Keratinocyte (primary cell): ENCODE measurements around the gene ARL17B. TPM values are rescaled to one million over a fixed set of nuclear protein-coding genes. Genes with fewer than 3 reads are reported as not detected.
"Not testable (repeated sequence)": the region's sequence is repeated elsewhere in the genome, so short reads cannot be mapped to it uniquely, and the experiment has no call there.

Experiments
- DNase-seq: peaks from one replicate; pipeline ENCODE4 v3.0.0-alpha.2; 2011; ENCODE audit warnings: low read depth, missing footprints, low spot score
- FAIRE-seq: peaks from 2 replicates; lab custom pipeline; 2011; peaks lifted over from hg19 to GRCh38; lab: Jason Lieb, UNC
- H2AFZ ChIP-seq: 2 replicates; pipeline ENCODE4 v1.6.0; 2012; ENCODE audit warnings: low read length, control low read depth, inconsistent platforms; ENCODE audit not compliant: control insufficient read depth
- H3K27ac ChIP-seq: 2 replicates; pipeline ENCODE4 v1.5.1; 2011; ENCODE audit warnings: low read length; ENCODE audit not compliant: control insufficient read depth, insufficient read depth
- H3K27me3 ChIP-seq: 3 replicates; pipeline ENCODE4 v1.6.0; 2011; ENCODE audit warnings: low read length; ENCODE audit not compliant: control insufficient read depth, insufficient read depth; ENCODE audit errors: extremely low read depth
- H3K36me3 ChIP-seq, 2 experiments: 2 replicates in 1 of 2; 3 replicates in 1 of 2; pipeline ENCODE4 v1.5.1; 2011; ENCODE audit warnings: low read length in 2 of 2, mild to moderate bottlenecking in 1 of 2; ENCODE audit not compliant: control insufficient read depth in 2 of 2, insufficient read depth in 2 of 2; ENCODE audit errors: extremely low read depth in 1 of 2
- H3K4me1 ChIP-seq: 3 replicates; pipeline ENCODE4 v1.5.1; 2011; ENCODE audit warnings: low read length; ENCODE audit not compliant: control insufficient read depth, insufficient read depth; ENCODE audit errors: extremely low read depth
- H3K4me2 ChIP-seq: 3 replicates; pipeline ENCODE4 v1.6.0; 2011; ENCODE audit warnings: low read depth, low read length; ENCODE audit not compliant: control insufficient read depth, insufficient read depth; ENCODE audit errors: extremely low read depth
- H3K4me3 ChIP-seq, 3 experiments: fragments of 200-600 bp in 1 of 3; sonication (generic) in 1 of 3; 2 replicates in 2 of 3; 3 replicates in 1 of 3; pipeline ENCODE4 v1.5.1; 2011 to 2016; ENCODE audit warnings: low read length in 3 of 3, mild to moderate bottlenecking in 3 of 3, control low read depth in 2 of 3, inconsistent platforms in 1 of 3, low read depth in 1 of 3, mixed read lengths in 1 of 3, mixed run types in 1 of 3, moderate library complexity in 1 of 3; ENCODE audit not compliant: control insufficient read depth in 2 of 3, insufficient read depth in 2 of 3; ENCODE audit errors: extremely low read depth in 1 of 3
- H3K79me2 ChIP-seq: 2 replicates; pipeline ENCODE4 v1.6.0; 2012; ENCODE audit warnings: low read length; ENCODE audit not compliant: control insufficient read depth, insufficient read depth
- H3K9ac ChIP-seq: 3 replicates; pipeline ENCODE4 v1.6.0; 2011; ENCODE audit warnings: low read length; ENCODE audit not compliant: control insufficient read depth, insufficient read depth; ENCODE audit errors: extremely low read depth
- H3K9me1 ChIP-seq: 3 replicates; pipeline ENCODE4 v1.6.0; 2011; ENCODE audit warnings: low read length; ENCODE audit not compliant: control insufficient read depth, insufficient read depth; ENCODE audit errors: extremely low read depth
- H3K9me3 ChIP-seq: 2 replicates; pipeline ENCODE4 v1.5.1; 2012; ENCODE audit warnings: low read depth, low read length; ENCODE audit not compliant: control insufficient read depth
- H4K20me1 ChIP-seq: 3 replicates; pipeline ENCODE4 v1.6.0; 2011; ENCODE audit warnings: low read length; ENCODE audit not compliant: control insufficient read depth, insufficient read depth; ENCODE audit errors: extremely low read depth
- CTCF ChIP-seq, 3 experiments: IDR thresholded peaks in 1 of 3; conservative IDR thresholded peaks in 1 of 3; optimal IDR thresholded peaks in 1 of 3; 2 replicates in 2 of 3; 3 replicates in 1 of 3; pipeline versions ENCODE3 to v1.5.1; 2011; ENCODE audit warnings: low read length in 3 of 3, mild to moderate bottlenecking in 3 of 3, moderate library complexity in 2 of 3, control low read depth in 1 of 3, inconsistent platforms in 1 of 3; ENCODE audit not compliant: insufficient read depth in 2 of 3; ENCODE audit errors: extremely low read depth in 1 of 3
- dilution Hi-C: fragments of 300-500 bp; cut with MboI; formaldehyde crosslinking; loops from one replicate; pipeline ENCODE4 v1.7.0; 2020; ENCODE audit warnings: low sequenced_read_pairs; ENCODE audit not compliant: extremely low pct_ligation_motif_present
- polyA plus RNA-seq, 5 experiments: library from polyadenylated mRNA; depleted of rRNA in 3 of 5; stranded (reverse) in 3 of 5; stranded (forward) in 1 of 5; unstranded in 1 of 5; fragments of >200 nt; gene quantifications; 1 replicate in 1 of 5; 2 replicates in 3 of 5; 3 replicates in 1 of 5; pipeline versions ENCODE4 v1.2.1 to v1.2.3, GENCODE V29; 2011 to 2012; ENCODE audit warnings: missing spikeins in 2 of 5, low read depth in 1 of 5, low replicate concordance in 1 of 5

ARL17B gene
- polyA plus RNA-seq, 1 donor (not counting 4 experiments of a cell fraction or from before 2014, with no cell fraction given) = 9.7 TPM

DNA sequence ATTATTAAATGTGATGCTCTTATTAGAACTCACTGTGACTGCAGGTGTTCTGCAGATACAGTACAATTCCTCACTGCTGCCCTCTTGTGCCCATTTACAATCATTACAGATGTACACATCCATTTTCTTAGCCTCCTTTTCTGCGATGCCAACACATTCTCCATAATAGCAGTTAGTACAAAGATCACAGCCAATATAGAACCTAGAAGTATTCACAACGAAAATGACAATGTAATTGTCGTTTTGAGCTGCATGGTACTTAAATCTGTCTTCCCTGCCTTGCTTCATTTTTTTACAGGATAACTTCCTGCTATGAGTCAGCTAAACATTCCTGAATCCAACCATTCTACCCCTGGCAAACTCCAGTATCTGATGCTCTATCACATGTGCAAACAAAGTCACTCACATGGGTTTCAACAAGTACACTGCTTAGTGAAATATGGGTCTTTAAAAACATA is 74.8 kb downstream of the ARL17B start:
- H3K79me2 ChIP-seq, H3K27ac ChIP-seq, H3K9me3 ChIP-seq, H3K36me3 ChIP-seq, H4K20me1 ChIP-seq, H3K27me3 ChIP-seq, H3K4me3 ChIP-seq, dilution Hi-C loops, DNase-seq, H3K9me1 ChIP-seq, H3K9ac ChIP-seq: not testable (repeated sequence)
- peak overlapping the region; percentile 59 for H3K4me2 ChIP-seq
- FAIRE-seq = peak; percentile 57
- H2AFZ ChIP-seq = peak overlapping the region; percentile 30
- peaks cover 11% of the 10 kb centered on the region for H3K4me1 ChIP-seq
- TF ChIP-seq CTCF (optimal IDR thresholded peaks at IDR 0.05 in 1 of 3, IDR thresholded peaks at IDR 0.05 in 1 of 3, conservative IDR thresholded peaks at IDR 0.05 in 1 of 3; ENCODE audit: extremely low read depth in 1 of 3, insufficient read depth in 2 of 3, low read length in 3 of 3) = peak in 2 of 3 experiments; percentile 56 to 77

- DNase-seq, H3K79me2 ChIP-seq, H4K20me1 ChIP-seq, H3K9me3 ChIP-seq, H2AFZ ChIP-seq, H3K4me3 ChIP-seq, H3K36me3 ChIP-seq, H3K4me2 ChIP-seq, dilution Hi-C loops, H3K9ac ChIP-seq, H3K27ac ChIP-seq, H3K9me1 ChIP-seq, H3K27me3 ChIP-seq, FAIRE-seq: not testable (repeated sequence)
- peaks cover 11% of the 10 kb centered on the region for H3K4me1 ChIP-seq
Observed at GRCh38 chr17:46285500-46285899, 76.1 kb downstream of the ARL17B start.

- FAIRE-seq = peak; percentile 93
- H3K27ac ChIP-seq, H3K9me1 ChIP-seq, H3K4me3 ChIP-seq, H3K79me2 ChIP-seq, H3K36me3 ChIP-seq, H3K9me3 ChIP-seq, DNase-seq, H3K27me3 ChIP-seq, H4K20me1 ChIP-seq, H3K9ac ChIP-seq, H2AFZ ChIP-seq, dilution Hi-C loops: not testable (repeated sequence)
- peak overlapping the region; percentile 27 for H3K4me2 ChIP-seq
- H3K4me1 ChIP-seq = peaks cover 15% of the 10 kb centered on the region
Observed at GRCh38 chr17:46284467-46284866, 77.1 kb downstream of the ARL17B start.

DNA sequence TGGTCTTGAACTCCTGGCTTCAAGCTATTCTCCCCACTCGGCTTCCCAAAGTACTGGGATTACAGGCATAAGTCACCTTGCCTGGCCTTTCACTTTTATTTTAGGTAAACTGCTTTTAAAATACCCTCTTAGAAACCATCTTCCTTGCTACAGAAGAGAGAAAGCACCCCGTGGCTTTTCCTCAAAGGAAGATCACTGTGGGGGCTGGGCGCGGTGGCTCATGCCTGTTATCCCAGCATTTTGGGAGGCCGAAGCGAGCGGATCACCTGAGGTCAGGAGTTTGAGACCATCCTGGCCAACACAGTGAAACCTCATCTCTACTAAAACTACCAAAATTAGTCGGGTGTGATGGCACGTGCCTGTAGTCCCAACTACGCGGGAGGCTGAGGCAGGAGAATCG is 78.9 kb downstream of the ARL17B start:
- H2AFZ ChIP-seq, H3K79me2 ChIP-seq, DNase-seq, H3K9ac ChIP-seq, H3K27ac ChIP-seq, FAIRE-seq, H3K4me2 ChIP-seq, H3K27me3 ChIP-seq, H3K36me3 ChIP-seq, H3K9me1 ChIP-seq, H4K20me1 ChIP-seq, H3K4me3 ChIP-seq, dilution Hi-C loops, H3K9me3 ChIP-seq: not testable (repeated sequence)
- H3K4me1 ChIP-seq = peaks cover 15% of the 10 kb centered on the region
